GM04504 (cell line): Measurements from ENCODE around the gene FSTL4.
"Not testable (repeated sequence)": the region's sequence is repeated elsewhere in the genome, so short reads cannot be mapped to it uniquely, and the experiment has no call there.

Experiments
- DNase-seq: peaks from one replicate; pipeline ENCODE4 v3.0.0-alpha.2; 2012; ENCODE audit warnings: low read depth

Gene FSTL4

GRCh38 chr5:133403741-133404364 is 208.5 kb downstream of the FSTL4 start:
- no peak for DNase-seq

- no peak for DNase-seq
These were observed 209.6 kb downstream of the FSTL4 start for GRCh38 chr5:133402775-133403174.

GRCh38 chr5:133401731-133402347 is 210.5 kb downstream of the FSTL4 start:
- no peak for DNase-seq

- DNase-seq = no peak
These were observed 211.4 kb downstream of the FSTL4 start for GRCh38 chr5:133400831-133401351.

- no peak for DNase-seq
These were observed 212.2 kb downstream of the FSTL4 start for GRCh38 chr5:133400120-133400519.

GRCh38 chr5:133399247-133399891 is 213.0 kb downstream of the FSTL4 start:
- DNase-seq = no peak

- no peak for DNase-seq
These were observed 213.7 kb downstream of the FSTL4 start for GRCh38 chr5:133398646-133399101.

GRCh38 chr5:133397990-133398645 is 214.2 kb downstream of the FSTL4 start:
- no peak for DNase-seq

- DNase-seq = no peak
These were observed 215.0 kb downstream of the FSTL4 start for GRCh38 chr5:133397348-133397747.

- no peak for DNase-seq
These were observed 215.5 kb downstream of the FSTL4 start for GRCh38 chr5:133396814-133397213.

- DNase-seq = no peak
These were observed 216.1 kb downstream of the FSTL4 start for GRCh38 chr5:133396187-133396741.

- not testable (repeated sequence) for DNase-seq
These were observed 217.1 kb downstream of the FSTL4 start for GRCh38 chr5:133395207-133395606.

GRCh38 chr5:133394477-133394817 is 217.9 kb downstream of the FSTL4 start:
- DNase-seq = not testable (repeated sequence)

- DNase-seq = no peak
These were observed 218.4 kb downstream of the FSTL4 start for GRCh38 chr5:133393776-133394476.

GRCh38 chr5:133392448-133392847 is 219.9 kb downstream of the FSTL4 start:
- DNase-seq = no peak

- DNase-seq = no peak
These were observed 220.8 kb downstream of the FSTL4 start for GRCh38 chr5:133391354-133392136.

GRCh38 chr5:133390416-133391353 is 221.7 kb downstream of the FSTL4 start:
- DNase-seq = no peak

GRCh38 chr5:133389066-133389590 is 223.2 kb downstream of the FSTL4 start:
- no peak for DNase-seq

- no peak for DNase-seq
These were observed 224.7 kb downstream of the FSTL4 start for GRCh38 chr5:133387621-133388020.

GRCh38 chr5:133387091-133387490 is 225.2 kb downstream of the FSTL4 start:
- DNase-seq = no peak
